ENCODE results near the gene MIDN. TPM values are rescaled to one million over a fixed set of nuclear protein-coding genes. Genes with fewer than 3 reads are reported as not detected.

Gene MIDN
- total RNA-seq, 1 donor from 2014 or later: 325 TPM

- no peak overlapping the region for H3K4me3 Mint-ChIP-seq (ENCODE audit: unreplicated experiment)
- no peak for DNase-seq
- peaks cover 9% of the 10 kb centered on the region for H3K27me3 Mint-ChIP-seq (ENCODE audit: unreplicated experiment)
- H3K9me3 Mint-ChIP-seq (ENCODE audit: unreplicated experiment): peaks cover 12% of the 10 kb centered on the region
- TF ChIP-seq, protein P1, sequence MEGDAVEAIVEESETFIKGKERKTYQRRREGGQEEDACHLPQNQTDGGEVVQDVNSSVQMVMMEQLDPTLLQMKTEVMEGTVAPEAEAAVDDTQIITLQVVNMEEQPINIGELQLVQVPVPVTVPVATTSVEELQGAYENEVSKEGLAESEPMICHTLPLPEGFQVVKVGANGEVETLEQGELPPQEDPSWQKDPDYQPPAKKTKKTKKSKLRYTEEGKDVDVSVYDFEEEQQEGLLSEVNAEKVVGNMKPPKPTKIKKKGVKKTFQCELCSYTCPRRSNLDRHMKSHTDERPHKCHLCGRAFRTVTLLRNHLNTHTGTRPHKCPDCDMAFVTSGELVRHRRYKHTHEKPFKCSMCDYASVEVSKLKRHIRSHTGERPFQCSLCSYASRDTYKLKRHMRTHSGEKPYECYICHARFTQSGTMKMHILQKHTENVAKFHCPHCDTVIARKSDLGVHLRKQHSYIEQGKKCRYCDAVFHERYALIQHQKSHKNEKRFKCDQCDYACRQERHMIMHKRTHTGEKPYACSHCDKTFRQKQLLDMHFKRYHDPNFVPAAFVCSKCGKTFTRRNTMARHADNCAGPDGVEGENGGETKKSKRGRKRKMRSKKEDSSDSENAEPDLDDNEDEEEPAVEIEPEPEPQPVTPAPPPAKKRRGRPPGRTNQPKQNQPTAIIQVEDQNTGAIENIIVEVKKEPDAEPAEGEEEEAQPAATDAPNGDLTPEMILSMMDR (IDR thresholded peaks at IDR 0.05; ENCODE audit: partially characterized antibody, unreplicated experiment): no peak
- peak overlapping the region; percentile 88 for H3K27ac Mint-ChIP-seq (ENCODE audit: unreplicated experiment)
- no peaks in the 10 kb centered on the region for H3K36me3 Mint-ChIP-seq (ENCODE audit: unreplicated experiment)
- peaks cover 8% of the 10 kb centered on the region for H3K4me1 Mint-ChIP-seq (ENCODE audit: low read depth, unreplicated experiment)
Observed at GRCh38 chr19:1249990-1250436, 1.6 kb downstream of the MIDN start.

DNA sequence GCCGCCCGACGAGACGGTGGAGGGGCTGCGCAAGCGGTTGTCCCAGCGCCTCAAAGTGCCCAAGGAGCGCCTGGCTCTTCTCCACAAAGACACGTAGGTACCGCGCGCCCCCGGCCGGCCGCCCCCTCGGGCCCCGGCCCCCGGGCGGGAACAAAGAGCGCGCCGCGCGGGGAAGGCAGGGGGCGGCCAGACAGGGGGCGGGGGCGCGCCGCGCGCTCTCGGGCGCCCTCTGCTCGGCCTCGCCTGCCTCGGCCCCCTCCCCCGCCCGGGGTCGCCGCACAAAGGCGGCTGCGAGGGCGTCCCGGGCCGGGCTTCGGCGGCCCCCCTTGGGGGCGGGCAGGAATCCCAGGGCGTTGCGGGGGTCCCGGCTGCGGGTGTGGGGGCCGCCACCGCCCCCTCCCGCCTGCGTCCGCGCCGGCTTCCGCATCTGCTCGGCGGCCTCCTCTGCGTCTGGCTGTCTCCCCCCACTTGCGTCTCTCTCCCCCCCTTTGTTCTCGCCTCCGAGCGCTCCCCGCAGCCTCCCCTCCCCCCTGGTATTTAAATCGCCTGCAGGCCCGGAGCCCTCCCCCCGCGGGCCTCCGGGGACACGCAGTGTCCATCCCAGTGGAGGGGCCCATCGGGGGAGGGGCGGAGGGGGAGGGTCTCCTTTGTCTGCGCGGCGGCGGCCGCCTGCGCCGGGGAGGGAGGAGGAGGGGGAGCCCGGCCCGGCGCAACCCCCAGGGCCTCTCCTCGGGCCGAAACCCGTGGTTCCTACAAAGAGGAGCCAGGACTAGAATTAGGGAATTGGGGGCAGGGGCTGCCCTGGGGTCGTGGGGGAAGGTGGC is 2.3 kb downstream of the MIDN start:
- TF ChIP-seq, protein P1 (IDR thresholded peaks at IDR 0.05; ENCODE audit: partially characterized antibody, unreplicated experiment): no peak
- Mint-ChIP-seq H3K4me1 (ENCODE audit: low read depth, unreplicated experiment) (peaks cover 8% of the 10 kb centered on the region), H3K27me3 (ENCODE audit: unreplicated experiment) (peaks cover 10% of the 10 kb centered on the region), H3K9me3 (ENCODE audit: unreplicated experiment) (peaks cover 12% of the 10 kb centered on the region), H3K27ac (ENCODE audit: unreplicated experiment) (peak overlapping the region; percentile 94), H3K36me3 (ENCODE audit: unreplicated experiment) (no peaks in the 10 kb centered on the region), H3K4me3 (ENCODE audit: unreplicated experiment) (peak overlapping the region; percentile 94)
- DNase-seq: peak; percentile 95

- no peak for DNase-seq
- TF ChIP-seq, protein P1 (IDR thresholded peaks at IDR 0.05; ENCODE audit: partially characterized antibody, unreplicated experiment): no peak
- peak overlapping the region; percentile 94 for H3K4me3 Mint-ChIP-seq (ENCODE audit: unreplicated experiment)
- peaks cover 6% of the 10 kb centered on the region for H3K4me1 Mint-ChIP-seq (ENCODE audit: low read depth, unreplicated experiment)
- H3K36me3 Mint-ChIP-seq (ENCODE audit: unreplicated experiment): no peaks in the 10 kb centered on the region
- peaks cover 10% of the 10 kb centered on the region for H3K27me3 Mint-ChIP-seq (ENCODE audit: unreplicated experiment)
- peaks cover 18% of the 10 kb centered on the region for H3K9me3 Mint-ChIP-seq (ENCODE audit: unreplicated experiment)
- peak overlapping the region; percentile 94 for H3K27ac Mint-ChIP-seq (ENCODE audit: unreplicated experiment)
Observed at GRCh38 chr19:1251330-1252220, 3.2 kb downstream of the MIDN start.

DNA sequence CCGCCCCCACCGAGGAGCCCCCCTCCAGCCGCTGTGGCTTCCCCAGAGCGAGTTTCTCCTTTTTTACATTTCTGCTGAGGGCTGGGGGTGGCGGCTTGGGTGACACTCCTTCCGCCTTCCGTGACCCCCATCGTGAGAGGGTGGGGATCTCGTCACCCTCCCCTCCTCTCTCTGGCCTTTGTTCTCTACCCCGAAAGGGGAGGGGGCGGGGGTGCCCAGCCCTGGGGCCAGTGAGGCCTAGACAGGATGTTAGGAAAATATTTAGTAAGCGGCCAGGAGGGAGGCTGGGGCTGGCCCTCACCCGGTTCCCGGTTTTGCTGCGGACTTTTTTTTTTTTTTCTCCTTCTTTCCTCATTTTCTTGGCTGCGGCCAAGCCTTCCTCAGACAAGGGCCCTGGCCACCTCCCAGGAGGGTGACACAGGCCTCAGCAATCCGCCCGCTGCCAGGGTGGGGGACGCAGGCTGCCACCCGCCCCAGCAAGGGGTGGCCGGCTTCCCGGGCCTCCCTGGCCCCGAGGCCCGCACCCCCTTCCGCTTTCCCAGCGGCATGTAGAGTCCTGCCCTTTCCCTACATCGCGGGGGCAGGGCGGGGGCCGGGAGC is 3.9 kb downstream of the MIDN start:
- DNase-seq: no peak
- TF ChIP-seq, protein P1 (IDR thresholded peaks at IDR 0.05; ENCODE audit: partially characterized antibody, unreplicated experiment): no peak
- peaks cover 19% of the 10 kb centered on the region for H3K9me3 Mint-ChIP-seq (ENCODE audit: unreplicated experiment)
- H3K4me3 Mint-ChIP-seq (ENCODE audit: unreplicated experiment): peak overlapping the region; percentile 94
- H3K27ac Mint-ChIP-seq (ENCODE audit: unreplicated experiment): peak overlapping the region; percentile 94
- no peaks in the 10 kb centered on the region for H3K36me3 Mint-ChIP-seq (ENCODE audit: unreplicated experiment)
- peaks cover 6% of the 10 kb centered on the region for H3K4me1 Mint-ChIP-seq (ENCODE audit: low read depth, unreplicated experiment)
- H3K27me3 Mint-ChIP-seq (ENCODE audit: unreplicated experiment): peaks cover 11% of the 10 kb centered on the region
